ENCODE measurements around the gene BPIFB4.
"Not testable (repeated sequence)": the region's sequence is repeated elsewhere in the genome, so short reads cannot be mapped to it uniquely, and the experiment has no call there.

BPIFB4 gene

DNA sequence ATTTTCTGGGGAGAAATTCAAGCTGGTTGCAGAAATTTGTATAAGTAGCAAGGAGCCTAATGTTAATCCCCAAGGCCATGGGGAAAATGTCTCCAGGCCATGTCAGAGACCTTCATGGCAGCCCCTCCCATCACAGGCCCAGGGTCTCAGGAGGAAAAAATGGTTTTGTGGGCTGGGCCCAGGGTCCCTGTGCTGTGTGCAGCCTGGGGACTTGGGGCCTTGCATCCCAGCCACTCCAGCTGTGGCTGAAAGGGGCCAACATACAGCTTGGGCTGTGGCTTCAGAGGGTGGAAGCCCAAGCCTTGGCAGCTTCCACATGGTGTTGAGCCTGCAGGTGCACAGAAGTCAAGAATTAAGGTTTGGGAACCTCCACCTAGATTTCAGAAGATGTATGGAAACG is 42.9 kb downstream of the BPIFB4 start:
- DNase-seq: not testable (repeated sequence)

DNA sequence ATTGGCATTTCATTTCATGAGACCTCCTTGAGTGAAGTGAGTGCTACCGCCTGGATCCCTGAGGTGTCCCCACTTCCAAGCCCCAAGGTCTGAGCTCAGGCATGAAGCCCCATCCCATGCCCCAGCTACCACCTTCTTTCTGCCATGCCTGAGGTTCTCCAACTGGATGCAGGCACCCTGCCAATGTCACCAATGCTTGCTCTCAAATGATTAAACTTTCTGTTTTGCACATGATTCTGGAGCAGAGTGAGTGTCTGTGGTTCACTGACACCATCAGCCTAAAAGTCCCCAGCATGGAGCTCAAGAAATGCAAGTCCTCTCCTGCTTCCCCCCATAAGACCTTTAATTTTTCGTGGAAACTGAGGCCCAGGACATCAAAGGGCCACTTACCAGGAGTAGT is 44.8 kb downstream of the BPIFB4 start:
- DNase-seq: no peak

DNA sequence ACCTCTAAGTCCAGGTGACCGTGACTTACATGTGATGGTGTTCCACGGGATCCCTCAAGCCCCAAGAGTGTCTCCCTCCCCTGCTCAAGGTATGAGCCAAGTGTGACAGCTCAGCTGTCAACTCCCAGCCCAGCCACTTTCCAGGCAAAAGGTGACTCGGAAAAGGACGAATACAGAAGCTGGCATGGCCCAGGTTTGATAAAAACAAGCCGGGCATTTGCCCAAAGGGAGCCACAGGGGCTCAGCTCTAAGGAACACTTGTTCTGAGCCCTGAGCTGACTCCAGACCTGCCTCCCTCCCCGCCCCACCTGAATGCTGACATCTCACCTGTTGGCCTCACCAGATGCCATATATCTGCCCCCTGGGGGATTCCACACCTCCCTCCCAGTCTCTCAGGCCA is 45.6 kb downstream of the BPIFB4 start:
- DNase-seq: no peak

DNA sequence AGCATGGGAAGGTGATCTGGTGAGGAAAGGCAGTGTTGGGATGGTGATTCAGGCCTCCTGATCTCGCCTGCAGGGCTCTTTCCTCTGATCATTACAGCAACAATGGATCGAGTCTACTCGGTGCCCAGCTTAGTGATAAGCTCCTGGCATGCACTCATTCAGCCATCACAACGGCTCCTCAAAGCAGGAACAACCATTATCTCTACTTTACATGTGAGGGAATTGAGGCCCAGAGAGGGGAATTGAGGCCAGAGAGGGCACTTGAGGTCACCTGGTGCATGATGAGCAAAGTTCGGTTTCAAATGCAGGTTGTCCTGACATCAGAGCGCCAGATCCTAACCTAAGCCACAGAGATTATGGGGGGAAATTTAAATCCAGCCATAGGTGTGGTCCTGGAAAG is 46.5 kb downstream of the BPIFB4 start:
- no peak for DNase-seq

DNA sequence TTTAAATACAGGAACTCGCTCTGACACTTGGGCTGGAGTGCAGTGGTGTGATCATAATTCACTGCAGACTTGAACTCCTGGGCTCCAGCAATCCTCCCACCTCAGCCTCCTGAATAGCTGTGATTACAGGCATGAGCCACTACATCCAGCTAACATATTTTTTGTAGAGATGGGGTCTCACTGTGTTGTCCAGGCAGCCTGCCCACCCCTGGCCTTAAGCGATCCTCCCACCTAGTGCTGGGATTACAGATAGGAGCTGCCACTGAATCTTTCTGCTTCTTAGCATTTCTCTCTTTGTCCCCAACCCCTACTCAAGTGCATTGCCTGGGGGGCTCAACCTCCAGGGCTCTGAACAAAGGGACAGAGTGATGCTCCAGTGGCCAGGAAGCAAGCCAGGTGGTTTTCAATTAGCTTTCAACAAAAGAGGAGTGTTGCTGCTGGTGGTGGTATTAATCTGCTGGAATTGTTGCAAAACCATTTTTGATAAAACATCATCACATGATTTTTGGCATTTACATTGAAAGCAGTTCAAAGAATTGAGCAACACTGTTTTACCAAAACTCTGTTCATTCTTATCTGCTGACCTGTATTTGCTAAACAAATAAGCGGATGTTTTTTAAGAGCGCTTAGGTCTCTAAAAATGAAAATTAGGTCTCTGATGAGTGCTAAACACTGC is 48.1 kb downstream of the BPIFB4 start:
- DNase-seq: no peak

DNA sequence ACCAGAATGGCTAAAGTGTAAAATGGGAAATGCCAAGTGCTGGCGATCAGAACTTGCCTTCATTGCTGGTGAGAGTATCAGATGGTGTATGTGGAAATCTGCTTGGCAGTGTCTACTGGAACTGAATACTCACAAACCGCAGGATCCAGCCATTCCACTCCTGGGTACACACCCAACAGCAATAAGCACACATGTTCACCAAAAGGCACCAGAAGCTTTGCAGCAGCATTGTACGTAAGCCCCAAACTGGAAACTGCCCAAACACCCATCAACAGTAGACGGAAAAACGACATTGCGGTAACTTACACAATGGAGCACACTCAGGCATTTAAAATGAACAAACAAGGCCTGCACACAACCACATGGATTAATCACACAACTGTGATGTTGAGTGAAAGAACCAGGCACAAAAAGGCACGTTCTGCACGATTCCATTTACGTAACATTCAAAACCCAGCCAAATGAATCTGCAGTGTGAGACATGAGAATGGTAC is 51.2 kb downstream of the BPIFB4 start:
- no peak for DNase-seq

DNA sequence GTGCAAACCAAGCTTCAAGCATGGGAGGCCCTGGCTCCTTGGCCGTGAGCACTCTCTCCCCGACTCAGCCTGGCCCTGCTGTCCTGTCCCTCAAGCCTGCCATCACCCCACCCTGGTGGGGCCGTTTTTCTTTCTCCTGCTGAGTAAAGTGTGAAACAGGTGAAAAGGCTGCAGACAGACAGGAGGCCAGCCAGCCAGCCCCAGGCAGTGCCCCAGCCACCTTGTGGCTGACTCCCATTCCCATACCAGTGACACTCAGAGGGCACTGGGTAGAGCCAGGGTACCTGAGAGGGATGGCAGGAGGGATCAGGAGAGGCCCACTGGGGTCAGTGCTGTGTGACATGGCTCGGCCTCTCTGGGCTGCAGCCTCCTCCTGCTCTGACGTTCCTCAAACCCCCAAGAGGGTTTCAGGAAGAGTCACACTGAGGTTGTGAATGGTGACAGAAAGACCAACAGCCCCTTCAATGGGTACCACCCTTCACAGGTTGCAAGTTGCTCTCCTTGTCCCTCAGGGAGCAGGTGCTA is 52.6 kb downstream of the BPIFB4 start:
- no peak for DNase-seq

DNA sequence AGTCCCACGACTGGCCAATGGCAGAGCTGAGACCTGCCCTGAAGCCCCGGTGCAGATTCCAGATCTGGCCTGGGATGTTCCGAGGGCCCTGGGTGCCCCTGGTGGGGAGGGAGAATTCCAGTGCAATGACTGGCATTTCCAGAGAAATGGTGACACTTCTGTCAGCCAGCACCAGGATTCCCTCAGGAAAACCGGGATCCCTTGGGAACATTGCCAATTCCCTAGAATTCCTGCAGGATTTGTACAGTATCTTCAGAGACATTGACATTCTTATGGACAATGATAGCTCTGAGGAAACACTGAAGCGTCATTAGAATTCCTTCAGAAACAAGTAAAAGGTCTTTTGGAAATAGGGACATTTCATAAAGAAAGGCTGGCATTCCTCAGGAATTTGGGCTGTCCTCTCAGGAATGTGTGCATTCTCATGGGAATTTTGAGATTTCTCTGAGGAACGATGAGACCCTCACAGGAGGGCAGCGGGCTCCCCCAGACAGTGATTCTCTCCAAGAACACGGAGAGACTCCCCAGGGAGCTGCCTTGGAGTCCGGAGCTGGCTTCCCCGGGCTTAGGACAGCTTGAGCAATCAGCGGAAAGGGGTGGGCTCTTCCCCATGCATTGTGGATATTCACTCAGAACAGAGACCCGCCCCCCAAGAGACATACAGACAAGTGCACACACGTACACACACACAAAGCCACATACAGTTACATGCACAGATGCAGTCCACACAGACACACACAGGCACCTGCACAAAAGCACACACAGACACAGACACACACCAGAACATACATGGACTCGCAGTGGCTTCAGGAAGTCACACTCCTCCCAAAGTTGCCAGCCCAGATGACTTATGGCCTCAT is 53.3 kb downstream of the BPIFB4 start:
- no peak for DNase-seq

DNA sequence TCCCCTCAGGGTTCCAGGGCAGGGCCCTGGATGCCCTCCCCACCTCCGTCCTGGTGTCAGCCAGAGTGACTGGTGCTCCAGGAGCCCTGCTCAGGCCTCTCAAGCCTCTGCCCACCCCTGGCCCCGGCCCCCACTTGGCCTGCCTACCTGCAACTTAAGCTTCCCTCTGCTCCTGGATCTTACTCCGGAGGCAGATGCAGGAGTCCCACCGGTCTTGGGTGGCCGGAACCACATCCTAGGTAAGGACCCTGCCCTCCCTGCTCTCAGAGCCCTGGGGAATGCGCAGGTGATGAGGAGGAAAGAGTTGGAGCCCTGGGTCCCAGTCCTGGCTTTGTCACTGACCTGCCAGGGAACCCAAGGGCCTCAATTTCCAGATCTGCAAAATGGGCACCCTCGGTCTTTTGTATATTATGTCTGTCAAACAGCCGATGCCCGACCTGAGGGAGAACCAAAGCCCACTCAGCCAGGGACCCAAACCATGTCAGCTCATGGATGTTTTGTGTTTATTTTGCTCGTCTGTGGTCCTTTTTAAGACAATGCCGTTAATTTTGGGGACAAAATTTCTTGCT is 54.0 kb downstream of the BPIFB4 start:
- no peak for DNase-seq

DNA sequence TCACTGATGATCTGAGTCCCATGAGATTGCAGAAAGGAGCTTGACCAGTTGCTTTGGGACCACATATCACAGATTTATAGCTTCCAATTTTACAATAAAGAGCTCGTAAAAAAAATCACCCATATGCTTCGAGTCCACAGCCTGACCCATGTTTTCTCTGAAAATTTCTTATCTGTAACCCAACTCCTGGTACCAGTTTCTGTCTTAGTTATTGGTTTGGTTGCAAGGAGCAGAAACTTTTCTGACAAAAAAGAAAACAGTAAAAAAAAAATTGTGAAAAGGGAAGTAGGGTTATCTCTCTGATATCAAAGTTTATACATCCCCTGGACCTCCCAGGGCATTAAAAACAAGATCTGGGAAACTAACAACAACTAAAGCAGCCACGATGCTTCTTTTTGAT is 57.8 kb downstream of the BPIFB4 start:
- no peak for DNase-seq

DNA sequence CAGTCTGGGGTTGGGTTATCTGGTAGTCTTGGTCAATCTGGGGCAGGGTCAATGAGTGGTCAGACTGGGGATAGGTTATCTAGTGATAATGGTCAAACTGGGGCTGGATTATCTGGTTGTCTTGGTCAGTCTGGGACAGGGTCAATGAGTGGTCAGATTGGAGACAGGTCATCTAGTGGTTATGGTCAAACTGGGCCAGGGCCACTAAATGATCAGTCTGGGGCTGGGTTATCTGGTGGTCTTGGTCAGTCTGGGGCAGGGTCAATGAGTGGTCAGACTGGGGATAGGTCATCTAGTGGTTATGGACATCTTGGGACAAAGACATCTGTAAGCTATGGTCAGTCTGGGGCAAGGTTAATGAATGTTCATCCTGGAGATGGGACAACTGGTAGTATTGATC is 60.0 kb downstream of the BPIFB4 start:
- no peak for DNase-seq

DNA sequence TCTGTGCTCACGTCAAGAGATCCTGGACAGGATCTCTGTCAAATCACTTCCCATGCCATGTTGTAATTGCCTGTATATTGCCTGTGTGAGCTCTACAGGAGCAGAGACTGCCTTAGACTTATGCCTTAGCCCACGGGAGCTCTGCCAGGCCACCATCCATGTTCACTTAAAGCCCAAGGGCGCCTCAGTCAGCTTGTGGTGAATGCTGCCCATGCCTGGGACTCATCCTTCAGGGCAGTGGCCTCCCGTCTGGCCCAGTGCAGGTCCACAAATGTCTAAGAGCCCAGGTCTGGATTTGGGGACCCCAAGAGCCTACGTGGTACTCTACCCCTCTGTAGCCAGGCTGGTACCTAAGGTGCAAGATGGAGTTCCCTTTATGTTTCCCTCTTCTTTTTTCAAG is 66.1 kb downstream of the BPIFB4 start:
- DNase-seq: no peak

DNA sequence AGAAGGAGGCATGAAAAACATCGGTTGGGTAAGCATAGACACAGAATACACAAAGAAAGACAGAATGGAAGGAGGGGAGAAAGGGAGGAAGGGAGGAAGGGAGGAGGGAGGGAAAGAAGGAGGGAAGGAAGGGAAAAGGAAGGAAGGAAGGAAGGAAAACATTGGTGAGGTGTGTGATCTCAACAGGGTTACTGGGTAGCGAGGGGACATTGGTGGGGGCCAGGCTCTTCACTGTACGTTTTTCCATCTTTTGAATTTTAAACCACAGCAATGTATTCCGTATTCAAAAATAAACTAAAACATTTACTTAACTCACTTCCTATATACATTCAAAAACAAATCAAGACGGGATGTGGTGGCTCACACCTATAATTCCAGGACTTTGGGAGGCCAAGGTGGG is 67.9 kb downstream of the BPIFB4 start:
- no peak for DNase-seq

DNA sequence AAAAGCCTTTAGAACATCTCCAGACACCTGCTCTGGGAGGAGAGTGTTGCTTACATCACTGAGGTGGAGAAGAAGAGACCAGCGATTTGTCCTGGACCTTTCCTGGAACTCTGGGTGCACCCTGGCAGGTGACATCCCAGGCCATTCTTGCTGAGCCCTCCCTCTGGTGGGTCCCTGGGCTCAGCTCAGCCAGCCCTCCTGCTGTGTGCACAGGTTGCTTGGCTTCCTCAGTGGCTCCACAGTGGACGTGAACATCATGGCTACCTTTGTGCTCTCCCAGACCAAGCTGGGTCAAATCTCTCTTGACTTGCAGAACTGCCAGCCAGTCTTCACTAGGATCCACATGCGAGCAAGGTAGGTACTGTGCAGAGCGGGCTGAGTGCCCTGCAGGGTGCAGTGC is 68.6 kb downstream of the BPIFB4 start:
- no peak for DNase-seq

DNA sequence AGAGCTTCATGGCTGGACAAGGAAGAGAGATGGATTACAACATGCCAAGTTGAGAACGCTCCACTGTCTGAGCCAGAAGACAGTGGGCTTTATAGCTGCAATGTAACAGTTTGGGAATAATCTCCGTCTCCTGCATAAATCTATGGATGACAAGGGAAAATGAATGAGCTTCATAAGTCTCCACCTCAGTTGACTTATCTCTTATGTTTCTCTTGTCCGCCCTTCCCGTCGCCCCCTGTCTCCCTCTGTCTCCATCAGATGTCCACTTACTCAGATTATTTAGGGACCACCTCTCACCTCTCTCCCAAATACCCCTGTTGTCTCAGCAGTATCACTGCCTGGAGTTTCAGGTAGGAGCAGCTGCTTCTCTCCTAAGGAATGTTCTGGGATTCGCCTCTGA is 74.8 kb downstream of the BPIFB4 start:
- DNase-seq: no peak

DNA sequence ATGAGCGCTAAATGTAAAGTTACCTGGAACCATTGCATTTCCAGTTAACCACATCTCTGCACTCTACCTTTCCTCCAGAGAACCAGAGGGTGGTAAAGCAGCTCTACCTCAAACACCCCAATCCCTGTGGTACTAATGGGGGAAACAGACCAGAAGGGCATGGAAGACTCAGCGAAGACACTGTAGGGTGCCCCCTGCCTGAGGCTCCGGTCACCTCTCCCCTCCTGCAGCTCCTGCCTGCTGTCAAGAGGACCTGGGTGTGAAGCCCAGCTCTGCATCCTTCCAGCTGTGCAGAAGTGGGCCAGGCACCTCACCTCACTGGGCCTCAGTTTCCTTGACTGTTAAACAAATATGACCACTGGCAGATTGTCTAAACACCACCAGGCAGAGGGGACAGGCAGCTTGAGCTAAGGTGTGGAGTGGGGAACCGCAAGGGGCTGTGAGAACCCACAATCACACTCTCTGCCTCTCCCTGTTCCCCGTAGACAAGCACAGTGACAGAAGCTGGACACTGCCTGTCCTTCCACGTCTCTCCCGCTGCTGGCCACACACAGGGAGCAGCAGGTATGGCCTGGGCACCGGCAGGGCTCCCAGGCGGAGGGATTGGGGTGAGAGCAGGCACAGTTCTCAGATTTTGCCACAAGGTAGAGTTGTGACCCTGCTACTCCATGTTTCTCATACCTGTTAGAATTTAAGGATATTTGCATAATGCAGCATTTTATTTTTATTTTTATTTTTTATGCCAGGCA is 79.4 kb downstream of the BPIFB4 start:
- DNase-seq: no peak

DNA sequence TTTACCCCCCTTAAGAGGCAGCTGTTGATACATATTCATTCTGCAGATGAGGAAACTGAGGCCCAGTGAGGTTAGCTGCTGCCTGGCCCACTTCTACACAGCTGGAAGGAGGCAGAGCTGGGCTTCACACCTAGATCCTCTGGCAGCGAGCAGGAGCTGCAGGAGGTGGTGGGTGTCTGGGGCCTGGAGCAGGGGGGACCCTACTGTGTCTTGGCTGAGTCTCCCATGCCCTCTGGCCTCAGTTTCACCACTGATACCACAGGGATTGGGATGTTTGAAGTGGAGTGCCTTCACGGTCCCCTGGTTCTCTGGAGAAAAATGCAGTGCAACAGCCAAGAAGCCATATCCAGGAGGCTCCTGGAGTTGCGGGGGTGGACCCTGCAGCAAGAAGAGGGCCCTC is 80.3 kb downstream of the BPIFB4 start:
- DNase-seq: no peak

DNA sequence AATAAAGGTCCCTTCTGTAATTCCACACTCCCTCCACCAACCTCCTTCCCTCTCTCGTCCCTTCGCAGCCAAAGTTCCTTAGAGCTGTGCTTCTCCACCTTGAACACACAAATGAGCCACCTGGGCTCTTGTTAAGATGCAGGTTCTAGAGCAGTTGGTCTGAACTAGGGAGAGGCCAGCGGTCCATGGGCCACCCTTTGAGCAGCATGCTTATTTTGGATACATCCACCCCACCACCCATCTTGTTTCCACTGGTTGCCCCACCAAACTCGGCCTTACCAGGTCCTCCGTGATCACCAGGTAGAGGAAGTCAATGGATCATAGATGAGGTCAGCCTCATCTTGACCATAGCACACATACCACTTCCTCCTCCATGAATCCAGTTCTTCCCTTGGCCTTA is 81.2 kb downstream of the BPIFB4 start:
- DNase-seq: no peak

All from NCI-H1105 (cell line).